GM20431 (cell line): ENCODE results near the gene ENPP4.
"Not testable (repeated sequence)": the region's sequence is repeated elsewhere in the genome, so short reads cannot be mapped to it uniquely, and the experiment has no call there.

Experiments
- in situ Hi-C: fragments of 300-500 bp; cut with MseI, MboI; formaldehyde crosslinking; loops from one replicate; pipeline ENCODE4 v1.15.0; 2020; ENCODE audit warnings: low sequenced_read_pairs; ENCODE audit not compliant: unreplicated experiment

The ENPP4 gene

DNA sequence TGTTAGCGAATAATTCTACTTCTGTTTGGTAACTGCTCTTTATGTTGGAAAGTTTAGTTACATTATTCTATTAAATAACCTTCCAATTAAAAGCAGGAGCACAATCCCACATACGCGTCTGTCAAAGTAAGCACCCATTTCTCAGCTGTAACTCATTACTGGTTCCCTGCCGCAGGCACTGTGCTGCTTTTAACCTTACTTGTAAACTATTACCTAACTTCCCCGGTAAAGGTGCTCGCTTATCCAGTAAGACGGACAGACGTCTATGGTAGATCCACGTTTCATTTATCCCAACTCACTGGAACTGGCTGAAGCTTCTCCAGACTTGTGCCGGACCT lies 529 bp upstream of the ENPP4 start:
- in situ Hi-C loops = no loop called here

DNA sequence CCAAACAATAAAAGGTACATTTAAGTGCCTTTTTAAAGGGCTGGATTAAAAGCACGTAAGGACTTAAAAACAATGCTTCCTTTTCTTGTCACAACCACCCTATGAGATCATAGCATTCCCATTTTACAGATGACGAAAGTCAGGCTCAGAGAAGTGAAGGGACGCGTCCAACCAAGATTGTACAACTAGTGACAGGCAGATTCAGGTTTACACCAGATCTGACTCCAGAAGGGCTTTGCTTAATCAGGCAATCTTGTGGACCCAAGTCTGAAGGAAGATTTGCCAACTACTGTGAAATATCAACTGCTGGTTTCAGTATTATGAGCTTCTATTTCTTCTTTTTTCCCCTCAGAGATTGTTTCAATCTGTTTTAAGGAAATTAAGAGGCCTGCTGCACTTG lies 877 bp downstream of the ENPP4 start:
- in situ Hi-C loops = no loop called here

- in situ Hi-C loops = not testable (repeated sequence)
These were observed 1.5 kb downstream of the ENPP4 start for GRCh38 chr6:46131291-46131690.

DNA sequence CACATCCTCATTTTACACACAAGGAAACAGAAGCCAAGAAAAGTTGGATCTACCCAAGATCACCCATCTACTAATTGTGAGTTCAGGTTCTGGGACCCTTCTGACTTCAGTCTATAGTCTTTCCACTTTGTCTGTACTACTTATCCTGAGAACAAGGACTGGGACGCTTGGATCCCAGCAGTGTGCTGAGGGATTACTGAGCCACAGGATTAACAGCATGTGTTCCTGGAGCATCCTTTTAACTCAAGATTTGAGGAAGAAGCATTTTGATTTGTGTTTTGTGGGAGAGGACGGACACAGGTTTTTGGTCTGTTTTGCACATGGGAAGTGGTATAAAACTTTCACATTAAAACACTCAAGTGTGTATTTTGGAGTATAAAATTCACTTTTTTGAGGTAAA lies 4.4 kb downstream of the ENPP4 start:
- in situ Hi-C loops = no loop called here

DNA sequence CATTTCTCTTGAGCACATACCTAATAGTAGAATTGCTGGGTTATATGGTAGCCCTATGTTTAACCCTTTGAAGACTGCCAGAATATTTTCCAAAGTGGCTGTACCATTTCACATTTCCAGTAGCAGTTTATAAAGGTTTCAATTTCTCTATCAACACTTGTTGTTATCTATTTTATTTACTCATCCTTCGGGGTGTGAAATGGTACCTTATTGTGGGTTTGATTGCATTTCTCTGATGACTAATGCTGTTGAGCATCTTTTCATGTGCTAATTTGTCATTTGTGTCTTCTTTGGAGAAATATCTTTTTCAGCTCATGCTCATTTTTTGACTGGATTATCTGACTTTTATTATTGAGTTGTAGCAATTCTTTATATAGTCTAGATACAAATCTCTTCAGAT lies 5.4 kb downstream of the ENPP4 start:
- in situ Hi-C loops = no loop called here

DNA sequence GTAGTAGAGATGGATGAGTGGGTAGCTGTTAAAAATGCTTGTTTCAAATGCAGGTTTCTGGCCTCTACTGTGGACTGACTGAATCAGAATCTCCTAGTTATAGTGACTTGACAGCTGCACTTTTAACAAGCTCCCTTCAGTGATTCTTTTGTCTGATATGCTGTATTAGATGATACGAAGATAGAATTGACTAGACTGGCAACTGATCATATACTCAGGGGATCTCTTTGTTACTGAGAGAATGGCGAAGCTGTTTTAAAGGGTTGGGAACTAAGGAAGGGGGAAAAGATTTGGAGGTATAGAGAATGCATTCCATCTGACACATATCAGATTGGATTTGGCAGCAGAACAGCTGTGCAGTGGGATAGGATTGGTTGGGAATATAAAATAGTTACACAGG lies 7.0 kb downstream of the ENPP4 start:
- in situ Hi-C loops = no loop called here

DNA sequence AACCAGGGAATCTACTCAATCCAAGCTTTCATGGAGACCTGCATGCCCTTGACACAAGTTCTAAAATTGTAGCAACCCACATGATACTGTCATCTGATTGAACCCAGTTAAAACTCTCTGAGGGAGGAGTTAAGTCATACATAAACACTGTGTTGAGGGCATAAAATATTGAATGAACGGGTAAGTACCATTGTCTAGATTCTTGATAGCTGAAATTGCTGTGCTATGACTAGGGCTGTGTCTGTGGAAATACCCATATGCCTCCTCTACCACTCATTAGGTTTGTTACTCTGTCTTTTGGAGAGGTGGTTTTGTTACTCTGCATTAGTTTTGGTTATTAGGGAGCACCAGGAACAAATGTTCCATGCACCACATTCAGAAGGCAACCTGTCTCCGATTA lies 7.6 kb downstream of the ENPP4 start:
- in situ Hi-C loops = no loop called here

GRCh38 chr6:46138281-46138680 lies 8.5 kb downstream of the ENPP4 start:
- in situ Hi-C loops = no loop called here

- in situ Hi-C loops = no loop called here
These were observed 14.5 kb downstream of the ENPP4 start for GRCh38 chr6:46144270-46144669.

- in situ Hi-C loops = not testable (repeated sequence)
These were observed 19.3 kb downstream of the ENPP4 start for GRCh38 chr6:46149066-46149465.

GRCh38 chr6:46156701-46157100 lies 26.9 kb downstream of the ENPP4 start:
- in situ Hi-C loops = no loop called here

DNA sequence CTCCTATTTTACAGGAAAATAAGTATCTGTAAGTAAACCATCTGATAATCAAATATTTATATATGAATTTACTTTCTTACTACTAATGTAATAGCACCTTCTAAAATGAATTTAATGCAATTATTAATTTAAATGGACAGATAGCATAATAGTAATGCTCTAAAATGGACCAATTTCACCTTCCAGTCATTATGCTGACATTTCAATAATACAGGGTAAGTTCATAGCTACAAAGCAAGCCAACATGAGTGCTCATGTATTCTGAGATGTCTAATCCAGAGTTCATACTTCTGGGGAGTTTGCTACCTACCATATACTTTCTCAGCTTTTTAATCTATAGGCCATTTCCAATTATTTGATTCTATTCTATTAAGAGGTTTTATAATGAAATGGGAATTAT lies 29.4 kb downstream of the ENPP4 start:
- in situ Hi-C loops = no loop called here

DNA sequence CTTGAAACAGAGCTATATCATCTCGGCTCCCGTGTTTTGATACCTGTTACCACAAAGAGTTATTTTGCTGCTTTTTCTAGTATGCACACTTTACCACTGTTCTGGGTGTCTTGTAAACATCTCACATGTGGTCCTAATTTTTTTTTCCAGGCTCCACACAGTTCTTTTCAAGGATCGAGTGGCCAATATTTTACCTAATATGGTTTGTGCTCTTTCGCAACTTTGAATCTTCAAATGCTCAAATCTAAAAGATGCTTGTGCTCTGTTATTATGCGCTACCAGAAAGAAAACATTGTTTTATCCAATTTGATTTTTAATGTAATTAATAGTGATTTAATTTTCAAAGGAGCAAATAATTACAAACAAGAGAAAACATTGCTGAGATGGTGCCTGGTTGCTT lies 30.3 kb downstream of the ENPP4 start:
- in situ Hi-C loops = no loop called here

- in situ Hi-C loops = no loop called here
These were observed 40.8 kb downstream of the ENPP4 start, which contains the start of gene ENPP5 for GRCh38 chr6:46170357-46171289. TSS of gene ENPP5 (minus strand) at chr6:46170980. CDS start at chr6:46168262, 2,718 bp downstream.

GRCh38 chr6:46172176-46172575 lies 42.4 kb downstream of the ENPP4 start:
- in situ Hi-C loops = no loop called here

- in situ Hi-C loops = no loop called here
These were observed 45.1 kb downstream of the ENPP4 start for GRCh38 chr6:46174904-46175303.

DNA sequence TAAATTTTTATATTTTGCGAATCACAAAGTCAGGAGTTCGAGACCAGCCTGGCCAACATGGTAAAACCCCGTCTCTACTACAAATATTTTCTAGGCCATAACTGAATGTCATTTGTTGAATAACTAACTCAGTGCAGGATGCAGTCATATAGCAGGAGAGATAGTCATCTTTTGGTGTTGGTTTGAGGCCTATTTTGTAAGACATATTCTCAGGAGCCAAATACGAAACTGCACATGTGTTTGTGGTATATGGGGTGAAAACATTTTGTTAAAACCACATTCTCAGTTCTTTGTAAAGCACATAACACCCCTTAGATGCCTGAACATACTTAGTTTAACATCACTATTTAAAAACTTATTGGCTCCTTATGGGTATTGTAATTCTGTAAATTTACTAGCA lies 45.7 kb downstream of the ENPP4 start:
- in situ Hi-C loops = no loop called here

DNA sequence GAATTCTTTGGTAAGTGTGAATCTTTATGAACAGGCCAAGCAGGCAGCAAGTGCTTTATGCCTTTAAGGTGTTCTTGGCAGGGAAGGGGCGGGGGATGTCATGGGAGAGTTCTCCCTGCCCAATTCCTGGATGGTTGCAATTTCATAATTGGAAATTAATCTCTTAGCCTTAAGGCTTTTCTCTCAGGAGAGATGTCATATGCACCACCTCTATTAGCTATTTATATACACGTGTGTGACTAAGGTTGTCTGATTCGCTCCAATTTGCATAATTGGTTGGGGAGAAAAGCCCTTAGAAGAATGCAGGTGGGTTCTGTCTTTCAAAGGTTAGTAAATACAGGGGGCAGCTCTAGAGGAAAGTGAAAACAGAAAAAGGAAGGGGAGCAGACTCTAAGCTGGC lies 46.2 kb downstream of the ENPP4 start:
- in situ Hi-C loops = no loop called here

GRCh38 chr6:46184114-46184513 lies 54.3 kb downstream of the ENPP4 start:
- in situ Hi-C loops = no loop called here

- in situ Hi-C loops = no loop called here
These were observed 56.8 kb downstream of the ENPP4 start for GRCh38 chr6:46186583-46186982.

- in situ Hi-C loops = no loop called here
These were observed 59.9 kb downstream of the ENPP4 start for GRCh38 chr6:46189726-46190125.

GRCh38 chr6:46190889-46191288 lies 61.1 kb downstream of the ENPP4 start:
- in situ Hi-C loops = no loop called here
